ENCODE measurements around the gene ETNK2. TPM values are rescaled to one million over a fixed set of nuclear protein-coding genes. Genes with fewer than 3 reads are reported as not detected.
A peak's percentile ranks its signal among the peaks of the same experiment; 100 is the strongest.

ETNK2 gene
- total and polyA plus RNA-seq, 2 of the 13 experiments (the other 11 are each of a cell fraction or from before 2014, with no cell fraction given) = 15.5 to 42.8 TPM

GRCh38 chr1:204130981-204131892 is 20.6 kb downstream of the ETNK2 start:
- no peak overlapping the region for H3K9ac ChIP-seq (ENCODE audit: insufficient read depth, low read depth, low read length)
- H3K36me3 ChIP-seq (replicated peaks in 1 of 2; ENCODE audit: control insufficient read depth in 1 of 2, insufficient read depth in 2 of 2, low read length in 2 of 2) = peaks cover 2% of the 10 kb centered on the region in 2 experiments; a peak in 3 of 5 replicates
- H3K4me1 ChIP-seq (ENCODE audit: insufficient read depth, low read length) = peaks cover 34% of the 10 kb centered on the region
- no peak overlapping the region for H3K27ac ChIP-seq (ENCODE audit: extremely low read length, insufficient read depth, low read length)
- ChIA-PET CTCF (ENCODE audit: low intra/inter-chr PET ratio, low total read pairs) (no interaction called here), POLR2A (interaction anchor here (3.0 to 4.8 kb wide), 3 partner anchors 14 to 57 kb away, joined by 8 to 31 read pairs (median 25); partner anchors contain the start of genes ETNK2 and SOX13)
- FAIRE-seq = no peak
- no TSS peak for BruUV-seq (replicated peaks)
- in situ Hi-C loops (cut with HindIII; ENCODE audit: extremely low pct_ligation_motif_present, low pct_unique_long_range_greater_than_20kb) (no loop called here), intact Hi-C loops (cut with micrococcal nuclease; ENCODE audit: unreplicated experiment) (no loop called here)
- H4K20me1 ChIP-seq (ENCODE audit: insufficient read depth, low read length) = no peaks in the 10 kb centered on the region
- peak; percentile 14 for ATAC-seq
- H3K27me3 ChIP-seq (ENCODE audit: control insufficient read depth in 1 of 2, insufficient read depth in 2 of 2, low read length in 2 of 2) = no peaks in the 10 kb centered on the region
- H3K4me3 ChIP-seq (replicated peaks in 1 of 3; ENCODE audit: insufficient read depth in 1 of 3, low read depth in 2 of 3, low read length in 3 of 3) = no peak overlapping the region
- H3K9me3 ChIP-seq (ENCODE audit: low read length) = no peaks in the 10 kb centered on the region
- no peaks in the 10 kb centered on the region for H3K79me2 ChIP-seq (ENCODE audit: insufficient read depth, low read length)
- no peak overlapping the region for H3K4me2 ChIP-seq (ENCODE audit: low read depth, low read length)
- H2AFZ ChIP-seq (ENCODE audit: low read length) = no peak overlapping the region
- no peak for DNase-seq (ENCODE audit: low spot score)
- TF ChIP-seq AGO2 (optimal IDR thresholded peaks at IDR 0.05; ENCODE audit: low read depth, low read length) = peak; percentile 29
- no peak for TF ChIP-seq ZNF207 (IDR thresholded peaks at IDR 0.05; ENCODE audit: borderline replicate concordance)
- WGBS (ENCODE audit: low lambda C conversion rate) = 84% methylated on average over 9 of the region's 11 CpGs

- TF ChIP-seq TFAP4 (IDR thresholded peaks at IDR 0.05; ENCODE audit: borderline replicate concordance, low read depth) (peak; percentile 9; the same call in 1 of the 2 replicates), ZNF234 (CRISPR knock-in tag; conservative IDR thresholded peaks at IDR 0.05) (0 out of 2 replicates have a peak, but pooled peaks have one; percentile 32), RFX1 (IDR thresholded peaks at IDR 0.05) (peak; percentile 69), MXI1 (IDR thresholded peaks at IDR 0.05; ENCODE audit: borderline replicate concordance, low read depth, low read length) (peak; percentile 32; the same call in 1 of the 3 replicates), KLF12 (CRISPR knock-in tag; IDR thresholded peaks at IDR 0.05; ENCODE audit: borderline replicate concordance) (no peak), SCMH1 (CRISPR knock-in tag; IDR thresholded peaks at IDR 0.05; ENCODE audit: borderline replicate concordance) (no peak), HNRNPL (IDR thresholded peaks at IDR 0.05; ENCODE audit: low read depth, low read length) (peak; percentile 97), RFX3 (CRISPR knock-in tag; IDR thresholded peaks at IDR 0.05) (peak; percentile 65), ZNF883 (CRISPR knock-in tag; IDR thresholded peaks at IDR 0.05; ENCODE audit: not compliant biosample characterization) (peak; percentile 21), HIC2 (CRISPR knock-in tag; IDR thresholded peaks at IDR 0.05; ENCODE audit: low read depth) (peak; percentile 94), ZNF274 (CRISPR knock-in tag; IDR thresholded peaks at IDR 0.05) (peak; percentile 54; the same call in 1 of the 2 replicates), AGO2 (optimal IDR thresholded peaks at IDR 0.05; ENCODE audit: low read depth, low read length) (peak; percentile 72), MIXL1 (CRISPR knock-in tag; IDR thresholded peaks at IDR 0.05) (no peak)
- in situ Hi-C loops (cut with HindIII; ENCODE audit: extremely low pct_ligation_motif_present, low pct_unique_long_range_greater_than_20kb) (no loop called here), intact Hi-C loops (cut with micrococcal nuclease; ENCODE audit: unreplicated experiment) (no loop called here)
- ChIA-PET POLR2A (interaction anchor here (0.6 to 4.8 kb wide), 9 partner anchors 10 to 270 kb away, joined by 3 to 31 read pairs (median 4); partner anchors contain the start of genes ETNK2 and SOX13), CTCF (ENCODE audit: low intra/inter-chr PET ratio, low total read pairs) (interaction anchor here (4.2 kb wide), 1 partner anchor 260 kb away, joined by 89 read pairs; no protein-coding TSS in a partner anchor)
- FAIRE-seq (no peak), ATAC-seq (peak; percentile 20), DNase-seq (ENCODE audit: low spot score) (no peak)
- no peak overlapping the region for H3K4me3 ChIP-seq (replicated peaks in 1 of 3; ENCODE audit: insufficient read depth in 1 of 3, low read depth in 2 of 3, low read length in 3 of 3)
- no peaks in the 10 kb centered on the region for H3K9me3 ChIP-seq (ENCODE audit: low read length)
- H3K36me3 ChIP-seq (replicated peaks in 1 of 2; ENCODE audit: control insufficient read depth in 1 of 2, insufficient read depth in 2 of 2, low read length in 2 of 2) = peaks cover 5 to 9% of the 10 kb centered on the region in 2 experiments; a peak in 3 of 5 replicates
- no TSS peak for BruUV-seq (replicated peaks)
- H3K27me3 ChIP-seq (ENCODE audit: control insufficient read depth in 1 of 2, insufficient read depth in 2 of 2, low read length in 2 of 2) = no peaks in the 10 kb centered on the region
- H2AFZ ChIP-seq (ENCODE audit: low read length) = no peak overlapping the region
- H3K4me2 ChIP-seq (ENCODE audit: low read depth, low read length) = peak overlapping the region; percentile 99
- WGBS (ENCODE audit: low lambda C conversion rate) = 80% methylated on average over 1 of the region's 4 CpGs
- no peak overlapping the region for H3K27ac ChIP-seq (ENCODE audit: extremely low read length, insufficient read depth, low read length)
- H3K9ac ChIP-seq (ENCODE audit: insufficient read depth, low read depth, low read length) = no peak overlapping the region
- H4K20me1 ChIP-seq (ENCODE audit: insufficient read depth, low read length) = no peaks in the 10 kb centered on the region
- H3K4me1 ChIP-seq (ENCODE audit: insufficient read depth, low read length) = peaks cover 34% of the 10 kb centered on the region
- H3K79me2 ChIP-seq (ENCODE audit: insufficient read depth, low read length) = no peaks in the 10 kb centered on the region
Observed at GRCh38 chr1:204130178-204130577, 21.7 kb downstream of the ETNK2 start.
